Naive thymus-derived CD4-positive, alpha-beta T cell (primary cell): ENCODE data around the gene DNAJB4. TPM values are rescaled to one million over a fixed set of nuclear protein-coding genes. Genes with fewer than 3 reads are reported as not detected.
"Not testable (repeated sequence)": the region's sequence is repeated elsewhere in the genome, so short reads cannot be mapped to it uniquely, and the experiment has no call there.

Source experiments
- ATAC-seq: fragments of 150-1000 bp; cut with Tn5 transposase; 2 replicates; pipeline ENCODE4 v1.10.0; 2021; ENCODE audit warnings: mild to moderate bottlenecking, moderate library complexity
- CTCF ChIA-PET: fragments of 350-600 bp; sonication (Branson Sonifier 250); formaldehyde crosslinking; loops from one replicate; lab custom pipeline; 2021; ENCODE audit warnings: antibody characterized with exemption; lab: Charles Lee
- POLR2A ChIA-PET: fragments of 350-600 bp; sonication (Branson Sonifier 250); formaldehyde crosslinking; loops from one replicate; lab custom pipeline; 2021; ENCODE audit warnings: antibody characterized with exemption, inconsistent platforms; lab: Charles Lee
- DNase-seq, 9 donors: peaks; one replicate each; pipeline versions ENCODE4 v3.0.0 to v3.0.0-alpha.2; 2020 to 2022; ENCODE audit warnings: mixed read lengths in 1 of 9
- H3K27ac ChIP-seq: one replicate; pipeline ENCODE4 v1.7.0; 2013; ENCODE audit warnings: mild to moderate bottlenecking, low read depth, low read length, moderate library complexity
- H3K27me3 ChIP-seq, 2 donors: one replicate each; pipeline ENCODE4 v1.7.0; 2013; ENCODE audit warnings: low read length in 2 of 2, mild to moderate bottlenecking in 2 of 2, moderate library complexity in 2 of 2; ENCODE audit not compliant: control insufficient read depth in 2 of 2, insufficient read depth in 2 of 2
- H3K36me3 ChIP-seq, 3 experiments: 1 replicate in 2 of 3; 2 replicates in 1 of 3; pipeline ENCODE4 v1.7.0; 2013; ENCODE audit warnings: low read length in 3 of 3, mild to moderate bottlenecking in 3 of 3, moderate library complexity in 1 of 3; ENCODE audit not compliant: insufficient read depth in 3 of 3, control insufficient read depth in 2 of 3
- H3K4me1 ChIP-seq, 2 donors: one replicate each; pipeline ENCODE4 v1.7.0; 2013; ENCODE audit warnings: low read length in 2 of 2, mild to moderate bottlenecking in 2 of 2, moderate library complexity in 1 of 2; ENCODE audit not compliant: control insufficient read depth in 2 of 2, insufficient read depth in 2 of 2
- H3K4me3 ChIP-seq: 2 replicates; pipeline ENCODE4 v1.7.0; 2013; ENCODE audit warnings: mild to moderate bottlenecking, low read length
- H3K9me3 ChIP-seq, 3 experiments: 1 replicate in 2 of 3; 2 replicates in 1 of 3; pipeline ENCODE4 v1.7.0; 2013; ENCODE audit warnings: low read length in 3 of 3; ENCODE audit not compliant: control insufficient read depth in 2 of 3
- H3K27ac Mint-ChIP-seq, 9 donors: one replicate each; pipeline ENCODE4 v1.8.0; 2020 to 2022; ENCODE audit warnings: mixed read lengths in 9 of 9, mild to moderate bottlenecking in 8 of 9, moderate library complexity in 5 of 9, inconsistent platforms in 2 of 9
- H3K27me3 Mint-ChIP-seq, 5 donors: one replicate each; pipeline ENCODE4 v1.8.0; 2021 to 2022; ENCODE audit warnings: mixed read lengths in 5 of 5, mild to moderate bottlenecking in 1 of 5
- H3K36me3 Mint-ChIP-seq, 5 donors: one replicate each; pipeline ENCODE4 v1.8.0; 2020 to 2022; ENCODE audit warnings: mixed read lengths in 5 of 5, mild to moderate bottlenecking in 3 of 5, inconsistent platforms in 1 of 5
- H3K4me1 Mint-ChIP-seq, 7 donors: one replicate each; pipeline ENCODE4 v1.8.0; 2020 to 2022; ENCODE audit warnings: mixed read lengths in 7 of 7, mild to moderate bottlenecking in 3 of 7, inconsistent platforms in 1 of 7
- H3K4me3 Mint-ChIP-seq, 10 donors: one replicate each; pipeline ENCODE4 v1.8.0; 2020 to 2022; ENCODE audit warnings: mild to moderate bottlenecking in 10 of 10, mixed read lengths in 10 of 10, moderate library complexity in 6 of 10, inconsistent platforms in 2 of 10
- H3K9me3 Mint-ChIP-seq, 11 donors: one replicate each; pipeline ENCODE4 v1.8.0; 2020 to 2022; ENCODE audit warnings: mixed read lengths in 11 of 11, mild to moderate bottlenecking in 4 of 11, inconsistent platforms in 1 of 11, moderate library complexity in 1 of 11
- intact Hi-C, 2 donors: fragments of 100-400 bp; cut with micrococcal nuclease; formaldehyde crosslinking; loops; one replicate each; pipeline ENCODE4 v1.15.1; 2023
- polyA plus RNA-seq, 2 donors: library from polyadenylated mRNA; unstranded; fragments of 300-500 nt; fragmentation: Illumina TruSeq; gene quantifications; one replicate each; pipeline ENCODE4 v1.2.3, GENCODE V29; 2021
- total RNA-seq, 6 experiments: library from RNA in 5 of 6; stranded (reverse) in 5 of 6; gene quantifications; 1 replicate in 5 of 6; 2 replicates in 1 of 6; pipeline ENCODE4 v1.2.3 and lab custom pipeline; 2021 to 2026

DNAJB4 gene
- total and polyA plus RNA-seq, 7 experiments from 2014 or later: 5.9 to 20.1 (median 17.7) TPM

- DNase-seq (no peak), ATAC-seq (no peak)
- Mint-ChIP-seq H3K4me1 (peaks cover 12 to 54% (median 45%) of the 10 kb centered on the region in 7 donors), H3K27me3 (no peaks in the 10 kb centered on the region), H3K27ac (peak overlapping the region in 2 of 9 donors; percentile 12 to 57), H3K9me3 (no peaks in the 10 kb centered on the region), H3K4me3 (no peak overlapping the region), H3K36me3 (peaks cover 6 to 25% (median 11%) of the 10 kb centered on the region in 5 donors)
- Histone ChIP-seq H3K27ac (no peak overlapping the region), H3K27me3 (no peaks in the 10 kb centered on the region), H3K36me3 (no peaks in the 10 kb centered on the region), H3K9me3 (no peaks in the 10 kb centered on the region), H3K4me1 (peaks cover 4 to 13% of the 10 kb centered on the region in 2 donors), H3K4me3 (no peak overlapping the region)
- POLR2A ChIA-PET: no interaction called here
- intact Hi-C loops: no loop called here
- CTCF ChIA-PET: no interaction called here
These were observed 6.3 kb downstream of the DNAJB4 start for GRCh38 chr1:78011050-78011449.

DNA sequence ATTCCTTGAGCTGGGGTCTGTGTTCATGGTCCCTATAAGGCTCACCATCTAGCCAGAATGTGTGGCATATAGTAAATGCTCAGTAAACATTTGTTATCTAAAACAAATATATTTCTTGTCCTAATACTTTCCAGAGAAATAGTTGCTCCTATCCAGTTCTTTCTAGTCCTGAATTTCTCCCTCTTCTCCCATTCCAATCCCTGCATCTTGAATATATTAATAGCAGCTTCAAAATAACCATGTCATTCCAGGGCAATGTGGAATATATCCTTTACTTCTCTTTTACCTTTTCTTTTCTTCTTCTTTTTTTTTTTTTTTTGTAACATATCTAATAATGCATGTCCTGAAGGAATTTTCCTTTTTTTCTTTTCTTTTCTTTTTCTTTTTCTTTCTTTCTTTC is 10.4 kb downstream of the DNAJB4 start:
- Histone ChIP-seq H3K36me3 (peaks cover 0 to 3% (median 0%) of the 10 kb centered on the region in 3 experiments), H3K4me1 (no peaks in the 10 kb centered on the region), H3K4me3 (no peak overlapping the region), H3K27me3 (no peaks in the 10 kb centered on the region), H3K27ac (no peak overlapping the region), H3K9me3 (no peaks in the 10 kb centered on the region)
- H3K27me3 Mint-ChIP-seq: no peaks in the 10 kb centered on the region
- DNase-seq (no peak), ATAC-seq (no peak)
- H3K27ac Mint-ChIP-seq: no peak overlapping the region
- peaks cover 2 to 19% (median 10%) of the 10 kb centered on the region in 7 donors for H3K4me1 Mint-ChIP-seq
- CTCF ChIA-PET: no interaction called here
- peaks cover 11 to 34% (median 15%) of the 10 kb centered on the region in 5 donors for H3K36me3 Mint-ChIP-seq
- POLR2A ChIA-PET: interaction anchor here (0.7 to 2.0 kb wide), 3 partner anchors 11 to 293 kb away, joined by 3 to 8 read pairs (median 3); partner anchors contain the start of genes DNAJB4 and FUBP1
- no peaks in the 10 kb centered on the region for H3K9me3 Mint-ChIP-seq
- no peak overlapping the region for H3K4me3 Mint-ChIP-seq
- intact Hi-C loops: no loop called here

- no peaks in the 10 kb centered on the region for H3K27me3 ChIP-seq
- Mint-ChIP-seq H3K4me3 (no peak overlapping the region), H3K27ac (no peak overlapping the region), H3K36me3 (peaks cover 5 to 27% (median 10%) of the 10 kb centered on the region in 5 donors), H3K9me3 (peaks cover 0 to 3% (median 0%) of the 10 kb centered on the region in 11 donors), H3K4me1 (peaks cover 0 to 6% (median 0%) of the 10 kb centered on the region in 7 donors), H3K27me3 (no peaks in the 10 kb centered on the region)
- H3K36me3 ChIP-seq: peaks cover 0 to 3% (median 0%) of the 10 kb centered on the region in 3 experiments
- intact Hi-C loops: no loop called here
- H3K27ac ChIP-seq: no peak overlapping the region
- H3K9me3 ChIP-seq: no peaks in the 10 kb centered on the region
- ChIA-PET CTCF (interaction anchor here (0.7 kb wide), 1 partner anchor 1433 kb away, joined by 3 read pairs; no protein-coding TSS in a partner anchor), POLR2A (interaction anchor here (1.4 kb wide), 1 partner anchor 14 kb away, joined by 4 read pairs; the partner anchor contains the start of gene DNAJB4)
- ATAC-seq (no peak), DNase-seq (no peak)
- H3K4me3 ChIP-seq: no peak overlapping the region
- H3K4me1 ChIP-seq: no peaks in the 10 kb centered on the region
These were observed 14.3 kb downstream of the DNAJB4 start for GRCh38 chr1:78019024-78019423.

DNA sequence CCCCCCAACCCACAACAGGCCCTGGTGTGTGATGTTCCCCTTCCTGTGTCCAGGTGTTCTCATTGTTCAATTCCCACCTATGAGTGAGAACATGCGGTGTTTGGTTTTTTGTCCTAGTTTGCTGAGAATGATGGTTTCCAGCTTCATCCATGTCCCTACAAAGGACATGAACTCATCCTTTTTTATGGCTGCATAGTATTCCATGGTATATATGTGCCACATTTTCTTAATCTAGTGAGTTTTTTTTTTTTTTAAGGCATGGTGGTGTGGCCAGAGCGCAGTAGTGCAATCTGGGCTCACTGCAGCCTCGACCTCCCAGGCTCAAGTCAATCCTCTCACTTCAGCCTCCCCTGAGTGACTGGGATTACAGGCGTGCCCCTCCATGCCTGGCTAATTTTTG is 16.4 kb downstream of the DNAJB4 start:
- POLR2A ChIA-PET, H3K27ac ChIP-seq, ATAC-seq, DNase-seq, H3K27ac Mint-ChIP-seq, H3K36me3 ChIP-seq, H3K4me1 ChIP-seq, H3K4me3 Mint-ChIP-seq, H3K36me3 Mint-ChIP-seq, H3K9me3 ChIP-seq, intact Hi-C loops, H3K27me3 Mint-ChIP-seq, H3K9me3 Mint-ChIP-seq, H3K4me3 ChIP-seq, H3K27me3 ChIP-seq, H3K4me1 Mint-ChIP-seq, CTCF ChIA-PET: not testable (repeated sequence)

DNA sequence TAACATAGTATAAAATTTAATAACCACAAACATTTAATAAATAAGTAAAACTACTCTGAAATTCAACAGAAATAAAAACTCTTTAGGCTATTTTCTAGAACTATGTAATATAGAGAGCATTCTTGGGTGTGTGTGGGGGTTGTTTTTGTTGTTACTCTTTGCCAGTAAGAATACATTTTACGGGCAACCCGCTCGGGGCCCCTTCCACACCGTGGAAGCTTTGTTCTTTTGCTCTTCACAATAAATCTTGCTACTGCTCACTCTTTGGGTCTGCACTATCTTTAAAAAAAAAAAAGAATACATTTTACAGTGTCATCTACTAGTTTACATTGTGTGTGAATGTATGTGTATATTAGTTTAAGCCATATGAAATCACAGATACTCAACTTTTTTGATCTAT is 25.1 kb downstream of the DNAJB4 start:
- Histone ChIP-seq H3K4me1 (no peaks in the 10 kb centered on the region), H3K27me3 (no peaks in the 10 kb centered on the region), H3K9me3 (no peaks in the 10 kb centered on the region), H3K27ac (no peak overlapping the region), H3K4me3 (no peak overlapping the region), H3K36me3 (no peaks in the 10 kb centered on the region)
- DNase-seq (no peak), ATAC-seq (no peak)
- H3K4me1 Mint-ChIP-seq: peaks cover 0 to 2% (median 0%) of the 10 kb centered on the region in 7 donors
- H3K27me3 Mint-ChIP-seq: peaks cover 0 to 20% (median 7%) of the 10 kb centered on the region in 5 donors
- ChIA-PET POLR2A (interaction anchor here (1.1 kb wide), 1 partner anchor 8 kb away, joined by 3 read pairs; no protein-coding TSS in a partner anchor), CTCF (no interaction called here)
- intact Hi-C loops: no loop called here
- H3K27ac Mint-ChIP-seq: no peak overlapping the region
- H3K9me3 Mint-ChIP-seq: no peaks in the 10 kb centered on the region
- H3K36me3 Mint-ChIP-seq: peaks cover 0 to 5% (median 0%) of the 10 kb centered on the region in 5 donors
- no peak overlapping the region for H3K4me3 Mint-ChIP-seq

- Mint-ChIP-seq H3K4me1 (peaks cover 0 to 2% (median 0%) of the 10 kb centered on the region in 7 donors), H3K27me3 (peaks cover 4 to 22% (median 7%) of the 10 kb centered on the region in 5 donors), H3K27ac (no peak overlapping the region), H3K9me3 (no peaks in the 10 kb centered on the region), H3K36me3 (no peaks in the 10 kb centered on the region), H3K4me3 (no peak overlapping the region)
- H3K27me3 ChIP-seq: no peaks in the 10 kb centered on the region
- H3K36me3 ChIP-seq: no peaks in the 10 kb centered on the region
- H3K4me1 ChIP-seq: no peaks in the 10 kb centered on the region
- no peak overlapping the region for H3K27ac ChIP-seq
- intact Hi-C loops: no loop called here
- no peak for DNase-seq
- H3K9me3 ChIP-seq: no peaks in the 10 kb centered on the region
- ChIA-PET POLR2A (no interaction called here), CTCF (no interaction called here)
- H3K4me3 ChIP-seq: no peak overlapping the region
- ATAC-seq: no peak
These were observed 28.5 kb downstream of the DNAJB4 start for GRCh38 chr1:78032996-78033796.
